CD14-positive monocyte (primary cell): Measurements from ENCODE around the gene VSX1. TPM values are rescaled to one million over a fixed set of nuclear protein-coding genes. Genes with fewer than 3 reads are reported as not detected.

ENCODE experiments used
- DNase-seq, 3 donors: peaks; one replicate each; pipeline ENCODE4 v3.0.0-alpha.2; 2011 to 2022
- H2AFZ ChIP-seq: 2 replicates; pipeline ENCODE4 v1.6.0; 2012; ENCODE audit warnings: mild to moderate bottlenecking, low read depth, low read length, inconsistent platforms; ENCODE audit not compliant: insufficient read depth, poor library complexity, severe bottlenecking
- H3K27ac ChIP-seq, 2 donors: 1 replicate in 1 of 2; 2 replicates in 1 of 2; pipeline ENCODE4 v1.5.1; 2012 to 2013; ENCODE audit warnings: low read length in 2 of 2, control low read depth in 1 of 2, inconsistent platforms in 1 of 2, low read depth in 1 of 2, mild to moderate bottlenecking in 1 of 2
- H3K27me3 ChIP-seq, 2 donors: one replicate each; pipeline versions ENCODE4 v1.6.0 to v1.6.1; 2011 to 2013; ENCODE audit warnings: low read length in 2 of 2; ENCODE audit not compliant: control insufficient read depth in 2 of 2, insufficient read depth in 2 of 2
- H3K36me3 ChIP-seq, 2 donors: replicated peaks in 1 of 2; 1 replicate in 1 of 2; 2 replicates in 1 of 2; pipeline versions ENCODE4 v1.5.1 to v1.6.1; 2012 to 2013; ENCODE audit warnings: low read length in 2 of 2, control low read depth in 1 of 2, inconsistent platforms in 1 of 2, mild to moderate bottlenecking in 1 of 2; ENCODE audit not compliant: insufficient read depth in 2 of 2, control insufficient read depth in 1 of 2
- H3K4me1 ChIP-seq, 2 donors: 1 replicate in 1 of 2; 2 replicates in 1 of 2; pipeline versions ENCODE4 v1.5.1 to v1.6.1; 2012 to 2013; ENCODE audit warnings: low read length in 2 of 2, control low read depth in 1 of 2, inconsistent platforms in 1 of 2, mild to moderate bottlenecking in 1 of 2, moderate library complexity in 1 of 2; ENCODE audit not compliant: insufficient read depth in 2 of 2, control insufficient read depth in 1 of 2
- H3K4me2 ChIP-seq: replicated peaks from 2 replicates; pipeline ENCODE3; 2012; ENCODE audit warnings: low read length, moderate library complexity, mild to moderate bottlenecking; ENCODE audit not compliant: poor library complexity, severe bottlenecking; ENCODE audit errors: extremely low read depth
- H3K4me3 ChIP-seq, 3 experiments: fragments of 200-600 bp in 1 of 3; sonication (generic) in 1 of 3; replicated peaks in 1 of 3; 1 replicate in 2 of 3; 2 replicates in 1 of 3; pipeline ENCODE4 v1.5.1; 2011 to 2013; ENCODE audit warnings: low read length in 3 of 3, mild to moderate bottlenecking in 3 of 3, control low read depth in 2 of 3, low read depth in 2 of 3, inconsistent platforms in 1 of 3, moderate library complexity in 1 of 3
- H3K79me2 ChIP-seq: 2 replicates; pipeline ENCODE4 v1.6.0; 2012; ENCODE audit warnings: mild to moderate bottlenecking, control low read depth, inconsistent platforms, low read length, moderate library complexity; ENCODE audit not compliant: insufficient read depth
- H3K9ac ChIP-seq: 2 replicates; pipeline ENCODE4 v1.6.0; 2017; ENCODE audit warnings: low read length, mild to moderate bottlenecking; ENCODE audit not compliant: insufficient read depth, poor library complexity, severe bottlenecking
- H3K9me3 ChIP-seq, 2 donors: replicated peaks in 1 of 2; 1 replicate in 1 of 2; 2 replicates in 1 of 2; pipeline versions ENCODE4 v1.5.1 to v1.6.1; 2012 to 2013; ENCODE audit warnings: low read length in 2 of 2, control low read depth in 1 of 2; ENCODE audit not compliant: control insufficient read depth in 1 of 2, insufficient read depth in 1 of 2
- H4K20me1 ChIP-seq: 2 replicates; pipeline ENCODE4 v1.6.0; 2012; ENCODE audit warnings: mild to moderate bottlenecking, low read length, control low read depth, moderate library complexity; ENCODE audit not compliant: insufficient read depth
- H3K27ac Mint-ChIP-seq, 7 donors: one replicate each; pipeline ENCODE4 v1.8.0; 2020; ENCODE audit warnings: mild to moderate bottlenecking in 7 of 7, mixed read lengths in 7 of 7, moderate library complexity in 6 of 7, inconsistent platforms in 2 of 7
- H3K27me3 Mint-ChIP-seq, 3 donors: one replicate each; pipeline ENCODE4 v1.8.0; 2021 to 2022; ENCODE audit warnings: low read depth in 3 of 3, mild to moderate bottlenecking in 3 of 3, mixed read lengths in 3 of 3, moderate library complexity in 3 of 3, inconsistent platforms in 1 of 3
- H3K36me3 Mint-ChIP-seq, 2 donors: one replicate each; pipeline ENCODE4 v1.8.0; 2020; ENCODE audit warnings: mixed read lengths in 2 of 2, inconsistent platforms in 1 of 2, mild to moderate bottlenecking in 1 of 2
- H3K4me1 Mint-ChIP-seq: one replicate; pipeline ENCODE4 v1.8.0; 2020; ENCODE audit warnings: mild to moderate bottlenecking, mixed read lengths
- H3K4me3 Mint-ChIP-seq, 2 donors: one replicate each; pipeline ENCODE4 v1.8.0; 2020; ENCODE audit warnings: mild to moderate bottlenecking in 2 of 2, mixed read lengths in 2 of 2, moderate library complexity in 1 of 2
- H3K9me3 Mint-ChIP-seq, 7 donors: one replicate each; pipeline ENCODE4 v1.8.0; 2020 to 2022; ENCODE audit warnings: mixed read lengths in 7 of 7, mild to moderate bottlenecking in 6 of 7, moderate library complexity in 6 of 7, inconsistent platforms in 2 of 7
- CTCF ChIP-seq: fragments of 200-600 bp; IDR thresholded peaks from one replicate; pipeline ENCODE4 v1.8.0; 2022; ENCODE audit warnings: antibody characterized with exemption, mild to moderate bottlenecking
- WGBS: methylation state at CpG from one replicate; pipeline ENCODE4 v1.1.5; 2013; ENCODE audit warnings: missing lambda C conversion rate; ENCODE audit not compliant: insufficient coverage; 5-methylcytosine and 5-hydroxymethylcytosine counted together
- intact Hi-C, 2 donors: fragments of 100-400 bp; cut with micrococcal nuclease; formaldehyde crosslinking; loops; one replicate each; pipeline versions ENCODE4 v1.15.0 to v1.15.1; 2023
- polyA plus RNA-seq, 3 donors: library from polyadenylated mRNA; depleted of rRNA in 1 of 3; unstranded in 2 of 3; stranded (reverse) in 1 of 3; fragments of 300-500 nt in 2 of 3; fragments of >200 nt in 1 of 3; fragmentation: Illumina TruSeq in 2 of 3; gene quantifications; 1 replicate in 2 of 3; 2 replicates in 1 of 3; pipeline ENCODE4 v1.2.3, GENCODE V29; 2012 to 2021

VSX1 gene
- polyA plus RNA-seq, 3 donors: not detected

- intact Hi-C loops: loop anchor here in 1 of 2 donors (2.0 to 10.0 kb wide), 2 partner anchors 69 to 131 kb away; partner anchors contain the start of gene ENTPD6
- H4K20me1 ChIP-seq: no peaks in the 10 kb centered on the region
- no peaks in the 10 kb centered on the region for H3K36me3 ChIP-seq
- no peak overlapping the region for H3K9ac ChIP-seq
- no peaks in the 10 kb centered on the region for H3K79me2 ChIP-seq
- no peak for TF ChIP-seq CTCF
- H3K27me3 Mint-ChIP-seq: peaks cover 10 to 14% (median 11%) of the 10 kb centered on the region in 3 donors
- H3K9me3 ChIP-seq: no peaks in the 10 kb centered on the region
- H3K4me1 Mint-ChIP-seq: peaks cover 7% of the 10 kb centered on the region
- no peak overlapping the region for H3K4me2 ChIP-seq
- no peaks in the 10 kb centered on the region for H3K36me3 Mint-ChIP-seq
- no peak overlapping the region for H3K27ac ChIP-seq
- no peaks in the 10 kb centered on the region for H3K27me3 ChIP-seq
- H3K9me3 Mint-ChIP-seq: peaks cover 0 to 2% (median 0%) of the 10 kb centered on the region in 7 donors
- H3K27ac Mint-ChIP-seq: peak overlapping the region in 1 of 7 donors; percentile 30
- no peak for DNase-seq
- no peak overlapping the region for H3K4me3 ChIP-seq
- WGBS: 100% methylated on average over 2 of the region's 2 CpGs
- H3K4me1 ChIP-seq: peaks cover 1 to 3% of the 10 kb centered on the region in 2 donors
- no peak overlapping the region for H2AFZ ChIP-seq
- H3K4me3 Mint-ChIP-seq: no peak overlapping the region
Measured at GRCh38 chr20:25063981-25064380, 18.0 kb downstream of the VSX1 start.

- H3K4me3 Mint-ChIP-seq: no peak overlapping the region
Measured at GRCh38 chr20:25063546-25063945, 18.4 kb downstream of the VSX1 start.

More at GRCh38 chr20:25063546-25063945, 18.4 kb downstream of the VSX1 start:
- peaks cover 11% of the 10 kb centered on the region for H3K4me1 Mint-ChIP-seq
- H3K27me3 Mint-ChIP-seq: peaks cover 8 to 14% (median 11%) of the 10 kb centered on the region in 3 donors
- no peak overlapping the region for H3K4me3 ChIP-seq
- no peak overlapping the region for H3K27ac Mint-ChIP-seq
- 94% methylated on average over 10 of the region's 11 CpGs for WGBS
- no peaks in the 10 kb centered on the region for H3K27me3 ChIP-seq
- no peaks in the 10 kb centered on the region for H3K36me3 Mint-ChIP-seq
- TF ChIP-seq CTCF: no peak
- no peaks in the 10 kb centered on the region for H3K9me3 ChIP-seq
- no peaks in the 10 kb centered on the region for H3K79me2 ChIP-seq
- H3K36me3 ChIP-seq: no peaks in the 10 kb centered on the region
- no peak overlapping the region for H2AFZ ChIP-seq
- H4K20me1 ChIP-seq: no peaks in the 10 kb centered on the region
- H3K27ac ChIP-seq: no peak overlapping the region
- H3K9me3 Mint-ChIP-seq: peaks cover 0 to 2% (median 0%) of the 10 kb centered on the region in 7 donors
- no peak overlapping the region for H3K4me2 ChIP-seq
- intact Hi-C loops: loop anchor here in 1 of 2 donors (10.0 kb wide), 1 partner anchor 131 kb away; the partner anchor contains the start of gene ENTPD6
- H3K4me1 ChIP-seq: peaks cover 6 to 8% of the 10 kb centered on the region in 2 donors
- DNase-seq: no peak
- H3K9ac ChIP-seq: no peak overlapping the region
